Parathyroid adenoma (tissue), 2 donors: ENCODE data around the gene NWD2.

Source experiments
- H2AFZ ChIP-seq: fragments of 300-600 bp; sonication (generic); one replicate; pipeline ENCODE4 v1.7.0; 2017; ENCODE audit warnings: antibody characterized with exemption, mild to moderate bottlenecking
- H3K27ac ChIP-seq: fragments of 300-600 bp; sonication (generic); one replicate; pipeline ENCODE4 v1.7.0; 2017
- H3K27me3 ChIP-seq: fragments of 300-600 bp; sonication (generic); one replicate; pipeline ENCODE4 v1.7.0; 2017; ENCODE audit warnings: low read length; ENCODE audit not compliant: control insufficient read depth, insufficient read depth
- H3K36me3 ChIP-seq: fragments of 300-600 bp; sonication (generic); one replicate; pipeline ENCODE4 v1.7.0; 2017; ENCODE audit warnings: low read length; ENCODE audit not compliant: control insufficient read depth, insufficient read depth
- H3K4me1 ChIP-seq: fragments of 300-600 bp; sonication (generic); one replicate; pipeline ENCODE4 v1.7.0; 2017; ENCODE audit warnings: control low read depth
- H3K4me2 ChIP-seq: fragments of 300-600 bp; sonication (generic); one replicate; pipeline ENCODE4 v1.7.0; 2017; ENCODE audit warnings: low read length
- H3K4me3 ChIP-seq: fragments of 300-600 bp; sonication (generic); one replicate; pipeline ENCODE4 v1.7.0; 2017; ENCODE audit warnings: low read depth, low read length
- H3K79me2 ChIP-seq: fragments of 300-600 bp; sonication (generic); one replicate; pipeline ENCODE4 v1.7.0; 2017; ENCODE audit warnings: control low read depth
- H3K9ac ChIP-seq: fragments of 300-600 bp; sonication (generic); one replicate; pipeline ENCODE4 v1.7.0; 2017; ENCODE audit warnings: mild to moderate bottlenecking
- H3K9me3 ChIP-seq: fragments of 300-600 bp; sonication (generic); one replicate; pipeline ENCODE4 v1.7.0; 2017; ENCODE audit warnings: low read length; ENCODE audit not compliant: control insufficient read depth
- TF ChIP-seq, protein P1 (sequence below): fragments of 300-600 bp; sonication (generic); IDR thresholded peaks from one replicate; pipeline ENCODE4 v1.7.0; 2017; ENCODE audit warnings: antibody characterized with exemption, mild to moderate bottlenecking
- donor health status: primary hyperparathyroidism.

NWD2 gene

DNA sequence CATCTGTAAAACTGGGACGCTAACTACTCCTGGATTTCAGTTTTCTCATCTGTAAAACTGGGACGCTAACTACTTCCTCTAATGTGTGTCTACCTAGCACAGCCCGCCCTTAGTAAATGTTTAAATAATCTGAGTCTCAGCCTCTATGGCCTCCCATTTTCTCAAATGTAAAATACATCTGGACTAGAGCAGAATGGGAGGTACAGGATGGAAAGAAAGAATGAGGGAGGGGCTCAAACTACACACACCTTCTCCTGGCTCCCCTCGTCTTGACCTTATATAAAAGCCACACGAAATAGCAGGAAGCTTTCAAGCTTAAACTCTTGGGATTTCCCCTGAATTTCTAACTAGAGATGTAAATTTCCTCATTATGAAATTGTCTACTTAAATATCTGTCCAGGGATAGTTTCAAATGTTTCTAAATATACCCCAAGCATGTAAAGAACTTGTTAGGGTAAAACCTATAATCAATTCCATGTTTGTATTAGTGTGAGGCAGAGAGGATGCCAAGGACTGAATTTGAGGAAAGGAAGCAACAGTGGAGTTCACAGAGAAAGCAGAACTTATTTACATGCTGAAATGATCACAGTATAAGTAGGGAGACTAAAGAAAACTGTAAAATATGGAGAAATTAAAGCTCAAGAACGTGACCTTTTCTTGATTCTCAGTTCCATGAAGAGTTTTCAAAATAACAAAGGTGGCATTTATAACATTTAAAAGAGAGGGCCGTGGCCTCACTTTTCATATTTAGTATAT, 220.0 kb downstream of the NWD2 start:
- no peak overlapping the region for H3K4me2 ChIP-seq
- TF ChIP-seq, protein P1, sequence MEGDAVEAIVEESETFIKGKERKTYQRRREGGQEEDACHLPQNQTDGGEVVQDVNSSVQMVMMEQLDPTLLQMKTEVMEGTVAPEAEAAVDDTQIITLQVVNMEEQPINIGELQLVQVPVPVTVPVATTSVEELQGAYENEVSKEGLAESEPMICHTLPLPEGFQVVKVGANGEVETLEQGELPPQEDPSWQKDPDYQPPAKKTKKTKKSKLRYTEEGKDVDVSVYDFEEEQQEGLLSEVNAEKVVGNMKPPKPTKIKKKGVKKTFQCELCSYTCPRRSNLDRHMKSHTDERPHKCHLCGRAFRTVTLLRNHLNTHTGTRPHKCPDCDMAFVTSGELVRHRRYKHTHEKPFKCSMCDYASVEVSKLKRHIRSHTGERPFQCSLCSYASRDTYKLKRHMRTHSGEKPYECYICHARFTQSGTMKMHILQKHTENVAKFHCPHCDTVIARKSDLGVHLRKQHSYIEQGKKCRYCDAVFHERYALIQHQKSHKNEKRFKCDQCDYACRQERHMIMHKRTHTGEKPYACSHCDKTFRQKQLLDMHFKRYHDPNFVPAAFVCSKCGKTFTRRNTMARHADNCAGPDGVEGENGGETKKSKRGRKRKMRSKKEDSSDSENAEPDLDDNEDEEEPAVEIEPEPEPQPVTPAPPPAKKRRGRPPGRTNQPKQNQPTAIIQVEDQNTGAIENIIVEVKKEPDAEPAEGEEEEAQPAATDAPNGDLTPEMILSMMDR, result no peak
- no peaks in the 10 kb centered on the region for H3K36me3 ChIP-seq
- H3K27ac ChIP-seq, result no peak overlapping the region
- no peak overlapping the region for H3K4me3 ChIP-seq
- H3K9ac ChIP-seq, result no peak overlapping the region
- no peak overlapping the region for H2AFZ ChIP-seq
- H3K27me3 ChIP-seq, result no peaks in the 10 kb centered on the region
- H3K9me3 ChIP-seq, result no peaks in the 10 kb centered on the region
- peaks cover 2% of the 10 kb centered on the region for H3K79me2 ChIP-seq
- H3K4me1 ChIP-seq, result no peaks in the 10 kb centered on the region

DNA sequence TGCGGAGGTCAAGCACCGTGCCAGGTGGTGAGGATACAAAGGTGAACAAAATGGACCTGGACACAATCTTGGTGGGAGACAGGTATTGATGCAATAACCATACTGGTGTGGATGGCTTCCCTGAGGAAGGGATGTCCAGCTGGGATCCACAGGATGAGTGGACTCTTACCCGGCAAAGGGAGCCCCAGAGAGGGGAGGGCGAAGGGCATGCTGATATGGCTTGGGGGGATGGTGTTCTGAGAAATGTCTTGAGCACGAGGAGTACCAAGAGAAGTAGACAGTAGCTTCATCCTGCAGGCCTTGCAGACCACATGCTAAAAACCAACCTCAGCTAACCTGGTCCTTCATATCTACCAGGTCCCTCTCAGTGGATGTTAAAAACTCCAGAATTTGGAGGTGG, 220.8 kb downstream of the NWD2 start:
- Histone ChIP-seq H3K4me2 (no peak overlapping the region), H3K9me3 (no peaks in the 10 kb centered on the region), H3K36me3 (no peaks in the 10 kb centered on the region), H3K27ac (no peak overlapping the region), H3K27me3 (no peaks in the 10 kb centered on the region), H3K4me3 (no peak overlapping the region), H2AFZ (no peak overlapping the region), H3K4me1 (no peaks in the 10 kb centered on the region), H3K9ac (no peak overlapping the region), H3K79me2 (peaks cover 2% of the 10 kb centered on the region)
- TF ChIP-seq, protein P1, result no peak

DNA sequence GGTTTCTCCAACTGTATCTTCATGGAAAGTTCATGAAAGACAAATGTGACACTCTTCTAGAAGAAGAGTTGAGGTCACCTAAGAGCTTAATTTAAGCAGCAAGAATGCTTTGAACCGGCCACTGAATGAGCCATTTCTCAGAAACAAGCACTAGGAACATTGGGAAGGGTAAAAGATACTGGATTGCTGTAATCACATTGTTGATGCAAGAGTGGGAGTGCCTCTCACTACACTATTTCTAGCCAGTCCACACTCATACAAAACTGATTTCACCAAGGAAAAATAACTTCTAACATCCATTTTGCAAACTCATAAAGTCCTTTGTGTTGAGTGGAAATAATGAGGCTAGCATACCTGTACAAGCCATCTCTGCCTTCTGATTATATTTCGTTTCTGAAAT, 221.3 kb downstream of the NWD2 start:
- H3K4me1 ChIP-seq, result no peaks in the 10 kb centered on the region
- no peaks in the 10 kb centered on the region for H3K36me3 ChIP-seq
- no peak overlapping the region for H3K27ac ChIP-seq
- H3K9me3 ChIP-seq, result no peaks in the 10 kb centered on the region
- no peak overlapping the region for H2AFZ ChIP-seq
- H3K79me2 ChIP-seq, result peaks cover 2% of the 10 kb centered on the region
- no peaks in the 10 kb centered on the region for H3K27me3 ChIP-seq
- no peak overlapping the region for H3K4me3 ChIP-seq
- TF ChIP-seq, protein P1, result no peak
- no peak overlapping the region for H3K9ac ChIP-seq
- no peak overlapping the region for H3K4me2 ChIP-seq

DNA sequence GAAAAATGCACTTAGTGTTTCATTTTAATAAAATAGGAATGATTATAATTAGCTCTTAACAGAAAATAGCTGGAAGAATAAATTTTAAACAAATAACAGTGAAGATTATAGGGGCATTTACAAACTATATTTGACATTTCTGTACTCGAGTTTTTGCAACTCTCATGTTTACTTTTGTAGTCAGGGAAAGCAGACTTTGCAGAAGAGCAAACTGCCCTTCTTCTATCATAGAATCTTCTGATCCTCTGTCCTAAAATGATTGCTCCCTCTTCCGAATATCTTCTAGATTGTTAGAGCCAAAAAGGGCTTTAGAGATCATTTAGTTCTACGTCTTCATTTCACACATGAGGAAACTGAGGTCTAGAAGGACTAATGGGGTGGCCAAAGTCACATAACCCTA, 222.7 kb downstream of the NWD2 start:
- H3K4me2 ChIP-seq, result no peak overlapping the region
- no peaks in the 10 kb centered on the region for H3K36me3 ChIP-seq
- TF ChIP-seq, protein P1, result no peak
- H2AFZ ChIP-seq, result no peak overlapping the region
- H3K4me1 ChIP-seq, result peaks cover 2% of the 10 kb centered on the region
- H3K9ac ChIP-seq, result no peak overlapping the region
- no peaks in the 10 kb centered on the region for H3K27me3 ChIP-seq
- no peak overlapping the region for H3K4me3 ChIP-seq
- peaks cover 2% of the 10 kb centered on the region for H3K79me2 ChIP-seq
- H3K9me3 ChIP-seq, result no peaks in the 10 kb centered on the region
- H3K27ac ChIP-seq, result no peak overlapping the region

DNA sequence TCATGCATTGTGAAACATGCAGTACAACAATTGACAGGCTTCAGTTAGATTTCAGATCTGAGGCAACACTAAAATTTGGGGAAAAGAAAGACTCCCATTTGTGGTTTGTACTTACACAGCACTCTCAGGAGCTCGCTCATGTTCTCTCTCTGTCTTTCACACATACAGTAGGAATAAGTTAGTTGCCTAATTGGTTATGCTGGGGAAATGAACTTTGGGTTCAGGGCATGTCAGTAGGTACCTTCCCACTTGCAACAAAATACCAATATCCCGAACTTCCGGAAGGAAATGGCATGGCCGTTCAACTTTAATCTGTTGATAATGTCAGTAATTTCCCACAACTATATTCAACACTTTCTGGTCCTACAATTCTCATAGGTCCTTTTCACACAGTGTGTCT, 223.3 kb downstream of the NWD2 start:
- no peak overlapping the region for H3K4me3 ChIP-seq
- no peak overlapping the region for H2AFZ ChIP-seq
- H3K36me3 ChIP-seq, result no peaks in the 10 kb centered on the region
- TF ChIP-seq, protein P1, result no peak
- H3K9me3 ChIP-seq, result no peaks in the 10 kb centered on the region
- H3K4me1 ChIP-seq, result peaks cover 2% of the 10 kb centered on the region
- no peaks in the 10 kb centered on the region for H3K27me3 ChIP-seq
- no peak overlapping the region for H3K9ac ChIP-seq
- no peak overlapping the region for H3K4me2 ChIP-seq
- no peak overlapping the region for H3K27ac ChIP-seq
- peaks cover 2% of the 10 kb centered on the region for H3K79me2 ChIP-seq
